Measurements from ENCODE around the gene AFAP1L2.
"Not testable (repeated sequence)": the region's sequence is repeated elsewhere in the genome, so short reads cannot be mapped to it uniquely, and the experiment has no call there.

AFAP1L2 gene

DNA sequence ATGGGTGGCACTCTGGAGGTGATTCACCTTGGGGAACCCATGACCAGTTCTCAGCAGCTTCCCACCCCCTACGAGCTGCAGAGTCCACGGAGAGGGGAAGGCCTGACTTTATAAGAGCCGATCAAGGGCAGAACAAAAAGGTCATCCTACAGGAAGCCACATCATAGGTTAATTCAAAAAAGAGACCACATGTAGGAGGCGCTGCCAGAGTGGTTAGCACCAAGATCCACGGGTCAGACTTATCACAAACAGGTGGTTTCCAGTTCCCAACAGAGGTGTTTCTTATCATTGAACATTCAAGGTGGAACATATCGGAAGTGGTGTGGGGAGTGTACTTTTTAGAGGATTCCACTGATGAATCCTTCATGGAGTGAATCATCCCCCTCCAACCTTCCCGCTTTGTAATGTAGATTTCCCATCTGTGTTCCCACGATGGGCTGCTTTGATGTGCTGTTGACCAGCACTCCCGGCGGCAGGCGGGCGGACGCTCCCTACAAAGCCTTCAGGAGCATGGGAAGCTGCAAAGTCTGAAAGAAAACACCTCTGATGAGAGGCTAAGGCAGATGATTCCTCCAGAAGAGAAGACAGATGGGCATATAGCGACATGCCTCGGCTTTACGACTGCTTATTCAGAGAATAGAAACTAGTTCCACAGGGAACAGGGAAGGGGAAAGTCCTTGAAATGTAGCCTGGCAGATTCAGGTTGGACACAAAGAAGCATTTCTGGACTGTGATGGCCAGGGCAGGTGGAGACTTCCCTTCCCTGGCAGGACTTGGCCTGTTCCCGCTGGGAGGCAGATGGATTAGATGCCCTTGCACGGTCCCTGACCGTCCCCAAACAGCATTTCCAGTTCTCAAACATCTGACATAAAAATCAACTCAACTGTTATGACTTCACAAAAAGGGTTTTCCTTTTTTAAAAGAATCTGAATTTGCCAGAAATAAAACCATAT lies 66.5 kb downstream of the AFAP1L2 start:
- no peak for DNase-seq (ENCODE audit: low spot score)

DNA sequence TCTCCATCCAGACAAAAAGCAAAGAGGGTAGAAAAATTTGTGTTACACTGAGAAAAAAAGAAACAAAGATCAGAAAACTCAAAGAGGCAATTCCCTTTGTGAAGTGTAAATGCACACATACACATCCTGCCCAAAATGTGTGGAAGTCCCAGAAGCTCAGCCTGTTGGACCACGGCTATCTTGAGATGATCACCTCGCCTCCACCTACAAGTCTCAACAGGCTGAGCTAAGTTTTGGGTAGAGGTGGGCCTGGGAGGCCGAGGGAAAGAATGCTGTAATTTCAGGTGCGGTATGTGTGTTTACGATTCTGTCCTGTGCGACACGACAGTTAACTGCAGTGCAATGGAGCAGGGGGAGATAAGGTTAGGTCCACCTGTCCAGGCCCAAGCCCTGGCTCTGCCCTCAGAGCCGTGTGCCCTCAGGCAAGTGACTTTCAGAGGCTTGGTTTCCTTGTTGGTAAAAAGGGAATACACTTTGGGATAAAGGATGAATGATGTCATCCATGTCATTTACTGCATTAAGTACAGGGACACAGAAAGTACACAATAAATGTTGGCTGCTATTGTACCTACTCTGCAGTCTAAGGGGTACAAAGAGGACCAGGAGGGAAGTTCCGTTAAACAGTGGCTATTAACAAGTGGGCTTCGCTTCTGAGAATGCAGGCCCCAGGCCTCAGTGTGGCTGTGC lies 67.3 kb downstream of the AFAP1L2 start:
- no peak for DNase-seq (ENCODE audit: low spot score)

DNA sequence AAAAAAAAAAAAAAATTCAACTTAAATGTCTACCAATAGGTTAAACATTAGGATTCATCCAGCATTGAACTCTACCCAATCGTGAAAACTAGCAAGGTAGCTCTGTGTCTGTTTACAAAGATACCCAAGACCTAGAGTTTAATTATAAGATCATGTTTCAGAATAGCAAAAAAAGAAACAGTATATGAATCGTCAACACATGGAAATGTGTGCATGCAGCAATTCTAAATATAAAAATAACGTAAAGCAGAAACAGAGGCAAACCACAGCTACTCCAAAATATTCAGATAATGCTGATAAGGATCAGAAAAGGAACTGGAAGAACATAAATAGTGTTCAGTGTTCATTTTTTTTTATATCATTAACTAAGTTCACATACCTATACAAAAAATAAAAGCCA lies 68.7 kb downstream of the AFAP1L2 start:
- no peak for DNase-seq (ENCODE audit: low spot score)

DNA sequence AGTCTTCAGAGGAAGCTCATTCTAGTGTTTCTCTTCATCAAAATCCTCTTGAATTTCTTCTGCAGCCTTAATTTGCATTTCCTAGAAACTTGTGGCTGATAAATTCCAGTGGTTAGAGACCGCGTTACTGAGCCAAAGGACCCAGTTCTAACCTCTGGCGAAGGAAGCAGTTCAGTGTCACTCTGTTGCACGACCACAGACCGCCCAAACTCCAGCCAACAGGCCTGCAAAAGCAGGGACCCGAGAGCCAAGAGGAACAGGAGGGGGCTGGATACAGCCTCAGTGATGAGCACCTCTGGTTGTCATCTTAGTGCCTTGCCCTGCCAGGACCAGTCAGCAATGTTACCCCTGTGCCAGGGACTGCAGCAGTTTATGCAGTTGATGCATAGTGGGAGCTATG lies 70.0 kb downstream of the AFAP1L2 start:
- DNase-seq (ENCODE audit: low spot score), result no peak

DNA sequence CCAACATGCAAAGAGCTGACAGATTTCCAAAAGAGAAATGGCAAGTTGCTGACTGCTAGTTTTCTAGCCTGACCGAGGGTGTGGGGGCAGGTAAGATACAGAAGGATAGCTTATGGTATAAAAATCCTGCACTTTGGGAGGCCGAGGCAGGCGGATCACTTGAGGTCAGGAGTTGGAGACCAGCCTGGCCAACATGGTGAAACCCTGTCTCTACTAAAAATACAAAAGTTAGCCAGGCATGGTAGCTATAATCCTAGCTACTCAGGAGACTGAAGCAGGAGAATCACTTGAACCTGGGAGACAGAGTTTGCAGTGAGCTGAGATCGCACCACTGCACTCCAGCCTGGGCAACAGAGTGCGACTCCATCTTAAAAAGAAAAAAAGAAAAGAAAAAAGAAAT lies 70.9 kb downstream of the AFAP1L2 start:
- not testable (repeated sequence) for DNase-seq (ENCODE audit: low spot score)

DNA sequence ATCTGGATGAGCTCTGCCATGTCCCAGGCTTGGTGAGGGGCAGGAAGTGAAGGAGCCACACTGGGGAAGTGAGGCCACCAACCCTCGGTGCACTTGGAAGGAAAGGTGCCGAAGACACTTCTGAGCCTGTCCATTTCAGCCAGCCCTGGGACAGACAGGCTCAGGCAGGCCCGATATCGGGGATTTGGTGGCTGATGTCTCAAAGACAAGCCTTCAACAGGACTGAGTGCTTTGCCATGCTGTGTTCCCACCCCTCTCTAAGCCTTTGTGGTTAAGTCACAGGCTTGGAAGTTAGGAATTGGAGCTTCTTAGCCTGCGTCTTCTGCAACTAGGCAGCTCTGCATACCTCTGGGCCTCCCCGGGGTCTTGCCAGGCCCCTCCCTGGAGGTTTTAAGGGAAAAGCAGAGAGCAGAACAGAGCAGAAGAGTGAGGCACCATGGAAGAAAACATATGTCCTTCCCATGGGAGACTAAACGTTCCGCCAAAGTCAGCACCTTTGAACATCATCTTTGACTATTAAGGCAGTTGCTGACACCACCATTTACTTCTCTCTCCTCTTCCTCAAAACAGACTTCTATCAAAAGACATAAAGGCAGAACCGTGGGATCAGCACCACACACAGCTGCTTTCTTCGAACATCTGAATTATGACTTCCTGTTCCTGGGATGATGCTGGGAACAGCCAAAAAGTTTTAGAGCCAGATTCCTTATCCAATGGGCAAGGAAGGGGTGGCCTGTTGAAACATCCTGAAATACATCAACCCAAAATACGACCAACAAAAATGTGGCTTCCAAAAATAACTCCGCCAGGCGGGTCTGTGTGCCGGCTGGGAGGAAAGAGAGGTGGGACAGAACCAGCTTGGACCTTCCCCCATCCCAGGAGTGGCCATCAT lies 71.8 kb downstream of the AFAP1L2 start:
- DNase-seq (ENCODE audit: low spot score), result no peak

DNA sequence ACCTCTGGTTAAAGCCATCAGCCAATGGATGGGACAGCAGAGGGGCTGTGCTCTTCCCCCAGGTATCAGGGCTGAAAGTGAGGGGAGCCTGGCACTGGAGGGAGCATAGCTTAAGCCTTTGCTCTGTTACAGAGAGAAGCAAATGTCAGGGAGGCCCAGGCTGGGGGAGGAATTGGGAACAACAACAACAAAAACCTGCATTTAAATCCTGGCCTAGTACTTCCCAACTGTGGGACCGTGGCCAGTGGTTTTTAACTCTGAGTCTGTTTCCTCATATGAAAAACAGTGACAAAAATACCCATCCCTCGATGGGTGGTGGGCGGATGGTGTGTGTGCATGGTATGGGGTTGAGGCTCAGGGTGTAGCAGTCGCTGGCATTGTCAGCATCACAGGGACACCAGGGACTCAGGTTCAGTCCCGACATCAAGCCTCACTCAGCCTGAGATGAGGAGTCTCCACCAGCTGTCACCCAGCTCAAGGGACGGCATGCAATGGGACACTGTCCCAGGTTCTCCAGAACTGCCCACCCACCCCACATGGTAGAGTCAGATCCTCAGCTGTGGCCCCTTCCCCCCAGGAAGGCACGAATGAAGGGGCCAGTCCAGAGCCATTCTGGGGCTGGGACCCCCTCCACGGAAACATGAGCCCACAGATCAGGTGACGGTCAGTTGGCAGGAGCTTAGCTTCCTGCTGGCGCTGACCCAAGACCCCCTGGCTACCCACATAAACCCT lies 74.5 kb downstream of the AFAP1L2 start:
- DNase-seq (ENCODE audit: low spot score), result no peak

DNA sequence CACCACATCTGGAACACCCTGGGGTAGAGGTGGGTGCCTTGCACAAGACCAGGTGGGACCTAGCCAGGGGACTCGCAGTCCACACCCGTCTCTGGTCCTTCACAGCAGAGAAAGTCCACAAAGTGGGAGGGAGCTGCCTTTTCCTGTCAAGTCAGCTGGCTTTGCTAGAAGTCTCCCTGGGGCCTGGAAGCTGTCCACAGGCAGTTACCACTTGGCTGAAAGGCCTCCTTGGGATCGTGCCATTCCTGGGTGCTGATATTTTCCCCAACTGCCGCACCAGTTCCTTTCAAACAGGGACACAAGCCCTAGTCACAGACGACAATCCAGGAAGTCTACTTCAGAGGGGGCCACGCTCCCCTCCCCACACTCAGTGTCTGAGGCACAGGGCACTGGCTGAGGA lies 75.4 kb downstream of the AFAP1L2 start:
- no peak for DNase-seq (ENCODE audit: low spot score)

DNA sequence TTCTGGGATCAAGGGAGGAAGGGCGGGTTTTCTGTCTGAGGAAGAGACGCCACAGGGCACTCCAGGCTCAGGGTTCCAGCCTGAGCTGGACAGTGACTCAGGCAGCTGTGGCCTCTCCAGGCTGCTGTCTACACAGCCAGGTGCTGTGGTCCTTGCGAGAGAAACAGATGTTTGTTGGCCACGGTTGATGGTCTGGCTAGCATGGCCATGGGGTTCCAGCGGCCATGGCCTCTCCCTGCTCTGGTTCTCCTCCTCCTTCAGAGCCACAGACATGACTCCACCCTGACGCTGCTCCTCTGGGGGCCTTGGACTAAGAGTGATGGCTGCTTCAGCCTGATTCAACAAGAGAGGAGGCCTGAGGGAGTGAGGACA lies 75.9 kb downstream of the AFAP1L2 start:
- no peak for DNase-seq (ENCODE audit: low spot score)

DNA sequence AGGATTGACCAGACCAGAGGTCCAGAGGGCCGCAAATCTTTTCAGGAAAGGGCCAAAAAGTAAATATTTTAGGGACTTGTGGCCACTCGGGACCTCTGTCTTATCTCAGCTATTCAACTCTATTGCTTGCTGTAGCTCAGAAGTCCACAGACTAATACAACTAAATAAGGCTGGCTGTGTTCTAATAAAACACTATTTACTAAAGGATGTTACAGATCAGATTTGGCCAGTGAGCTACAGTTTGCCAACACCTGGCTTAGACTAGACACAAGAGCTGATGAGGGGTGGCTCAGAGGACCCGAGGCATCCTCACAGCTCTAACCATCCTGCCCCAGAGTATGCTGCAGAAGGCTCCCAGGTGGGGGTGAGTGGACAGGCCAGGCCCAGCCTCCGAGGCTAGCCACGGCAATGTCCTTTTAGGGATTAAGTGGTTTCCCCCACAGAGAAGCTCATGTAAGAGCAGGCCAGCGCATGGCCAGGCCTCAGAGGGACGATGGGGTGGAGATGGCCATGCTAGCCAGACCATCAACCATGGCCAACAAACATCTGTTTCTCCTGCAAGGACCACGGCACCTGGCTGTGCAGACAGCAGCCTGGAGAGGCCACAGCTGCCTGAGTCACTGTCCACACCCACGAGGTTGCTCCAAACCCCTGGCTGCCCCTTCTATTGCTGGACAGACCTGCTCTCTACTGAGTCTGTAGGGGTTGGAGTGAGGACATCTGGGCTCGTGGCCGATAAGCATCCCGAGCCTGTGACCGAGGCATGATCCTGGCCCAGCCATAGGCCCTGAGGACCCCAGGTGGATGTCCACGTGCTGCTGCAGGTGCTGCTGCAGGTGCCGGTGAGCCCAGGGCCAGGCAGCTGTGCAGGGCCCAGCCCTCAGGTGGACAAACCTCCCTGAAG lies 76.5 kb downstream of the AFAP1L2 start:
- no peak for DNase-seq (ENCODE audit: low spot score)

DNA sequence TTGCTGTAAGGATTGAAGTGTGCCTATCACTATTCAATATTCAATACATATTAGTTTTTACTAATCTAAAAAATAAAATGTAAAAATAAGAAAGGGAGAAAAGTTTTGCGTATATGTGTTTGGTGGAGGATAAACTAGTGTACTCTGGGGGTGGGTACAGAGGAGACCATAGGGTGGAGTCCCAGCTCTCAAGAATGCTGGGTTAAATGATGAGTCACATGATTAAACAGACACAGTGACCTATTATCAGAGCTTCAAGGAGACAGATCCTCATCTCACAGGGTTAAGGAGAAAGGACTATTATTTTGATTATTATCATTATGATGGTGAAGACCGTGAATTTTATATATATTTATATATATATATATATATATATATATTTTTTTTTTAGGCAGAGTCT lies 77.5 kb downstream of the AFAP1L2 start:
- DNase-seq (ENCODE audit: low spot score), result no peak

DNA sequence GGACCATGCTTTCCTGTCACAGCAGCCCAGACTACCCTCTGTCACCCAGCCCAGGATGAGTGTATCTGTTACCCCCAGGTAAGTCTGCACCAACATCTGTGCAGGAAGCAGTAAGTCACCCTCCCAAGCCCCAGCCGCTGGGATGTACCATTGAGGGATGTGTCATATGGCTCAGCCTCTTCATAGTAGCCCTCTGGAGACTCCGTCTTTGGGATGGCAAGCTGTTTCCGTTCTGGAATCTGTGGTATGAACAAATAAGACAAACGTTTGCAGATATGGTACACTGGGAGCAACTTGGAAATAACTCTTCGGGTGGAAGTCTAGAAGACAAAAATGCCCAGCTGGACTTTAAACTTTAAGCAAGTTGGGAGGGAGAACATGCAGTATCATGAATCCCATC lies 81.3 kb downstream of the AFAP1L2 start:
- DNase-seq (ENCODE audit: low spot score), result no peak

DNA sequence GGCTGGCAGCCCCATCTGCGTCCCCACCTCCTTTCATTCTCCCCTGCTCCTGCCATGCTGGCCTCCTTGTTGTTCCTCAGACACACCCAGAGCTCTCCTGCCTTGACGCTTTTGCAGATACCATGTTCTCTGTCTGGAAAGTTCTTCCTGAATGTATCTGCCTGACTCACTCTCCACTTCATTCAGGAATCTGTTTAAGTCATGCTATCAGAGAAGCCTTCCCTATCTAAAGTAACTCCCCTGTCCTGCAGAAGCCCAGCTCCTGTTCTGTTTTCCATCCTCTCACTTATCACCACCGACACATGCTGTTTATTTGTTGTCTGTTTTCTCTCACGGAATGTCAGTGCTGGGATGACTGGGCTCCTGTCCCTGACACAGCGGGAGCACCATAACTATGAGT lies 82.0 kb downstream of the AFAP1L2 start:
- DNase-seq (ENCODE audit: low spot score), result no peak

DNA sequence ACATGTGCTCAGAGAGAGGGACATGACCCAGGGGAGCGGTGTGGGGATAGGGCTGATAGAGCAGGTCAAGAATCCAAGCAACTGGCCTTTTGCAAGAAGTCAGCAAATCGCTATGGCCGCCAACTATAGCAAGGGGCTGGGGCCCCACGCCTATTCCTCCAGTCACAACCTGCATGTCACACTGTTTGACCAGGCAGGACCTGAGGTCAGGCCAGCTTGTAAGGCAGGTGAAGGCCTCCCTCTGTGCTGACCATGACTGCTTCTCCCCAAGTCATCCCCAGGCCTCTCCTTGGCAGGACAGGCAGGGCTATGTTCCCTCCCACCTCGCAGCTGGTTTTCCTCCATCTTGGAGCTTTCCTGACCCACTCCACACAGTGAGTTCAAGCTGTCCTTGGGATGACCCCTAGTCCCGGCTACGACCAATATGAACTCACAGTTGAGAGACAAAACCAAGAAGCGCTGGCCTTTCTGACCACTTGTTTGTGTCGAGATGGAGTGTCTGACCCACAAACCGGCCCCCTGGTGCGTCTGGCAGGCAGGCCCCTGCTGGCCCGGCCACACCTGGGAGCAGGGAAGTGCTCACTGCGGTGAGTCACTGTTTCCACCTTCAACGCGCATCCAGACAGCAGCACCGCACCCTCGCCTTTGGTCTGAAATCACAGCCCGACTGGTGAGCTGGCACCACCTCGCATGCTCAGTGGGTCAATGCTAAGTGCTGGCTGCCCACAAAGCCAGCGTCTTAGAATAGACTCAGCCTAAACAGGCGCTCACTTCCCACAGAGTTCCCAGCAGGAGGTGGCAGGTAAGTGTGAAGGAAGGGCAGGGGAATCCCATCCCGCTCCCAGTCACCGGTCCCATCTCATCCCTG lies 83.8 kb downstream of the AFAP1L2 start:
- no peak for DNase-seq (ENCODE audit: low spot score)

DNA sequence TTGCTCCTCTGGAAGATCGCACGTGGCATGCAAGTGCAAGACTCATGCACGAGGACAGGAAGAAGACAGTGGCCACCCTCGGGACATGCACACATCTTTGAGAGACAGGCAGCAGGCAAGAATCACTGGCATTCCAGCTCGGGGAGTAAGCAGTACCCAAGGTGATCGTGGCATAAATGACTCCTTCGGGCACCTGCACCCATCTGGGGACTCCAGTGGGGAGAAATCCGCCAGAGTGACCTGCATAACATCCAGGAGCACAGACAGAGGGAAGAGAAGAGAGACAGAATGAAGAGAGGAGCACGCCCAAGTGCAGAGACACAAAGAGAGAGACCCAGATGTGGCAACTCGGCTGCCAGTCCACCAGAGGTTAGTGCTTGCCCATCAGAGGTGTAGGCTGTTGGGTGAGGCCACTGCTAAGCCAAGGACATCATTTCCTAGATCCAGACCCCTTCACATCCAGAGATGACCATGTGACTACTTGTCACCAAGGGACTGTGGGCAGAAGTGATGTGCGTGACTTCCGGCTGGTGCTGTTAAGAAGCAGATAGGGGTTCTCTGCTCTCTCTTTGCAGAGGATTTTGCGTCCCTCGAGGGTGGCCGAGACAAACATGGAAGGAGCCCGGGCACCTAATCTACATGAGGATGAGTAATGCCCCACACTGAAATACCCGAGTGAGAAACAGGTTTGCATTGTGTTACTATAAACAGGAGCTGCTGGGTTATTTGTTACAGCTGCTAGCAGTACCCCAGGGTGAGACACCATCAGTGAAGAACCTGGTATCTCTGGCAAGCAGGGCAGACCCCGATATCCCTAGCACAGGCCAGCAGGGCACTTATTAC lies 84.7 kb downstream of the AFAP1L2 start:
- DNase-seq (ENCODE audit: low spot score), result no peak

DNA sequence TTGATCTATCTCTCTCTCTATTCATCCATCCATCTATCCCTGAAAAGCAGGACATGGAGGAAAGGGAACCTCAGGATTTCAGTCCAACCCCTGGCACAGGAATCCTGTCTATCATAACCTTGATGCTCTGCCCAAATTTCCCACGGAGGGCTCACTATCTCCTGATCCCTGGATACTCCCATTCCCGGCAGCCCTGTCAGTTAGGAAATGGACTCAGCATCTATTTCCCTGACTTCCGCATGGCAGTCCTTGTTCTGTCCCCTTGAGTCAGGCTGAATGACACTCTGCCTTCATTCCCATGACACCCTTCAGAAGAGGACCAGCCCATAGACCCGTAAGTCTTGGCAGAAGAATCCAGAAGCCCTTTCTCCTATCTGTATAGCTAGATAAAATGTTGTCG lies 87.6 kb downstream of the AFAP1L2 start:
- no peak for DNase-seq (ENCODE audit: low spot score)

DNA sequence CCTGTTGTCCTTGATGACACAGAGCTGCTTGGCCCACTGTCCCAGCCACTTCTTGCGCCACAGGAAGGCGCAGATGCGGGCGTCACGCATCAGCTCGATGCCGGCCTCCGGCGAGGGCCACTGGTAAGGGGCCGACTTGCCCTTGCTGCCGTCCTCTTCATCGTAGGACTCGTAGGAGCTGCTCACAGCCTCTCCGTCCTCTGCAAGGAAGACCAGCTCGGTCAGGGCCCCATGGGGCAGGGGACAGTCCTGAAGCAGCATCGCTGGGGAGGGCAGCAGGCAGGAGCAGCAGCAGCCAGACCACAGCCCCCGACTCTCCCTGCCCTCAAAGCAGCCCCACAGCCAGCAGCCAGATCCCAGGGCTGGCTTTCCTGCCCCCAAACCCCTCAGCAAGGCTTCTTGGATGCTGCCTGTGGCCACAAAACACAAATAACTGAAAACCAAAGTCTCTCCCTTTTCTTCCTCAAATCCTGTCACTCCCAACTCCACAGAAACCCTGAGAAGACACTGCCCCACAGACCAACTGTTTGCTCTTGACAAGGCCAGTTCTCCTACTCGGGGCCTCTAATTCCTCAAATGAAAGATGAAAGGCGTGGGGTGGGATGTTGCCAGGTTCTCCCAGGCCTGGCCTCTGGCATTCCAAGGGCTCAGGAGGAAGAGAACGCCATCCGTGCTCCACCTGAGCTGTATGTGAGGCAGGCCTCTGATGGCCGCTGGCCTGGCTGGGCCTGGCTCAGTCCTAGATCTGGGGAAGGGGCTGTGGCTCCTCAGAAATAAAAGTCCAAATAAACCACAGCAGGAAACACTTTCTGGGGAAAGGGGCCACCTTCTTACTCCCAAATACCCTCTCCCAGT lies 88.5 kb downstream of the AFAP1L2 start:
- no peak for DNase-seq (ENCODE audit: low spot score)

DNA sequence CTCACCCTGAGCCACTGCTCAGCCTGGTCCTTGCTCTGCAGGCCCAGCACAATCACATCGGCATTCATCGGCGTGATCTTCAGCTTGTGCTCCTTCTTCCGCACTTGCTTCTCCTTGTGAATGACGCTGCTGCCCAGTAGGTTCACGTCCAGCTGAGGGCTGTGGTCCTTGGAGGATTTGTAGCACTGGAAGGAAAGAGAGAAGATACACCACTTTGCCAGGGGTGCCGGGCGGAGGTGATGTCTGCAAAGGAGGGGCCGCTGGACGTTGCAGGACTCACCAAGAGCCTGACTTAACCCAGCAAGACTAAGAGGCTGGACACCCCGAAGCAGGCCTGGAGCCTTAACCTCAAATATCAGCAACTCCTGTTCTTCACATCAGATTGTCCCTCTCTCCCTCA lies 90.4 kb downstream of the AFAP1L2 start:
- no peak for DNase-seq (ENCODE audit: low spot score)

Data from putamen (tissue), 1 donor.